Left ventricle myocardium superior (tissue), 1 donor: ENCODE measurements around the gene GRM3. TPM values are rescaled to one million over a fixed set of nuclear protein-coding genes. Genes with fewer than 3 reads are reported as not detected.

Experiments
- ATAC-seq: fragments of 200-7000 bp; cut with Tn5 transposase; one replicate; pipeline ENCODE4 v1.9.1; 2020; ENCODE audit warnings: mild to moderate bottlenecking, moderate library complexity
- DNase-seq: peaks from one replicate; pipeline ENCODE4 v3.0.0-alpha.2; 2020
- intact Hi-C: fragments of 100-400 bp; cut with micrococcal nuclease; formaldehyde crosslinking; loops from one replicate; pipeline ENCODE4 v1.11.0; 2022
- total RNA-seq: library from RNA; stranded (reverse); fragmentation: NEBNext Ultra II Directional; extraction: Animal tissue kit (Norgen Biotek cat#: 25700); gene quantifications from one replicate; pipeline ENCODE4 v1.2.1, GENCODE V29; 2021
- donor health status: DM: no; HTN: yes; CAD: no; lungs with severe emphysema.

Gene GRM3
- total RNA-seq, 1 donor from 2014 or later: not detected

DNA sequence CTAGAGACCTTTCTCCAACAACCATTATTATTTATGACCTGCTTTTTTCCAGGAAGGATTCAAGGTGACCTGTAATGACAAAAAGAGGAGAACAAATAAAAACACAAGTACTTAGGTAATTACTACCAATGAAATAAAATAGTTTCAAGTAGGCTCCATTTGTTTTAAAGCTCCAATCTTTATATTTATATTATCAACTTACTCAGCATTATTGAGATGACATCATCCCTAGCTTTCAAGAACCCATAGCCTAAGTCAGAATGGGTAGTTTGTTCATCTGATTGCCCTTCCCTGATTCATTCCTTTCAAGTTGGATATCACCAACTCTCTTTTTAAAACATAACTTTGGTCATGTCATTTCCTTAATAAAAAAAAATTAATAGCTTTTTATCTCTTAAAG lies 131.5 kb downstream of the GRM3 start:
- ATAC-seq (no peak), DNase-seq (no peak)
- intact Hi-C loops: no loop called here

DNA sequence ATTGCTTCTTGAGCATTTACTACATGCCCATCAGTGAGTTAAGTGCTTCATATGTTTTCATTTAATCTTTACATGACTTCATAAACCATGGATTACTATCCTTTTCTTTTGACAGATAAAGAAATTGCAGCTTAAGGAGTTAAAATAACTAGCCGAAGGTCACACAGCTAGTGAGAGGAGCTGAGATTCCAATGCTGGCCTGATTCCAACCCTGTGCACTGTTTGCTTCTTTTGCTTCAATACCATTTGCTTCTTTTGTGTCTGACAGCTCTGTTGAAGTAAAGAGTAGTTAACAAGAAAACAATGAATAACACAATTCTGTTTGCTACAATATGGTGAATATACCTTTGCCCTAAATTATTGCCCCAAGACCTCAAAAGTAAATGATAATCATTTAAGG lies 132.4 kb downstream of the GRM3 start:
- ATAC-seq: no peak
- no peak for DNase-seq
- intact Hi-C loops: no loop called here

DNA sequence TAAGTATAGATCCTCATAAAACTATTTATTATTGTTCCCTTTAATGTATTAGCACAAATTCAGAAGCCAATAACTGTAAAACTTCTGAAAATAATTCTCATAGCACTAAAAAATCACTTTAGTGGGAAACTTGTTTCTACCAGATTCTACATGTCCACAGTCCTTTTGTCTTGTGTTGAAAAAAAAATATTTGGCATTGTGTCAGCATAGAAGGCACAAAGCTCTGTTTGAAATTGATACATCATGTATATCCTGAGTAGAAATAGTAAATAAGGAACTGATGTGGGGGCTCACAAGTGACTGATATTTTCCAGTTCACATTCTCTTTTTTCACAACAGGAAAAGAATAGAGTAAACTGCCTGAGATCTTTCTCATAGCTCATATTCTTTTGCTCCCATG lies 134.6 kb downstream of the GRM3 start:
- no peak for DNase-seq
- no peak for ATAC-seq
- intact Hi-C loops: no loop called here

DNA sequence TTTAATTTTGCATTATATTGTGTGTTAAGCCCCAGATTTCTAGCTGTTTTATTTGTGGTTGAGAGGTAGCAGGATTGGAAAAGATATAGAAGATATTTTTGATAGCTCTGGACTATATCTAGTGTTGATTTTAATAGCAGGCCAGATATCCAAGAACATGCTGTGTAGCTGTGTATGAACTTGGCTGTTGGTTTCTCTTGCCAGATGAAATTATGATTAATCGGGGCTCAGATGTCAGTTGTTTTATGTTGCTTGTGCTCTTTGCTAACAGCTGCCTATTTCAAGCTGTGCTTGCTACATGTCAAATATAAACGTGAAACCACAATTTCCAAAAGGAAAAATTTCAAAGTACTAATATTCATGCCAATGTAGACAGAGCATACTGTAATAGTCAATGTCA lies 141.1 kb downstream of the GRM3 start:
- ATAC-seq: no peak
- DNase-seq: no peak
- intact Hi-C loops: no loop called here

DNA sequence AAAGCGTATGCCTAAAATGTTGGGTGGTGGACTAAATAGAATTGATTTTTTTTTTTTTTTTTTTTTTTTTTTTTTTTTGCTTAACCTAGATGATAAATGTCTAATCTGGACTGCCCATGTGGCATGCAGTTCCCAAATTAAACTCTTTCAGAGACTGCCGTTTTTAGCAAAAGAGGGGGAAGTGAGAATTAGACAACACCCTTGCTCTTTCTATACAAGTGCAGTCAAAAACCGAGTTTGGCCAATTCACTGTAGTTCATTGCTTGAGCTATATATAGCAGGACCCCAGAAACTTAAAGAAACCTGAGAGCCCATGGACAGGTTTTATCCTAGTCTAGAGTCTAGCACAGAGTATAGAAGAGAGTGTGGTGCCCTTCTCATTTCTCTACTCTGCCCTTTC lies 141.9 kb downstream of the GRM3 start:
- no peak for DNase-seq

DNA sequence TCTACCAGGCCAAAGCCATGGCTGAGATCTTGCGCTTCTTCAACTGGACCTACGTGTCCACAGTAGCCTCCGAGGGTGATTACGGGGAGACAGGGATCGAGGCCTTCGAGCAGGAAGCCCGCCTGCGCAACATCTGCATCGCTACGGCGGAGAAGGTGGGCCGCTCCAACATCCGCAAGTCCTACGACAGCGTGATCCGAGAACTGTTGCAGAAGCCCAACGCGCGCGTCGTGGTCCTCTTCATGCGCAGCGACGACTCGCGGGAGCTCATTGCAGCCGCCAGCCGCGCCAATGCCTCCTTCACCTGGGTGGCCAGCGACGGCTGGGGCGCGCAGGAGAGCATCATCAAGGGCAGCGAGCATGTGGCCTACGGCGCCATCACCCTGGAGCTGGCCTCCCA lies 142.7 kb downstream of the GRM3 start:
- intact Hi-C loops: no loop called here
- peak; percentile 27 for DNase-seq
- no peak for ATAC-seq

More for the DNA sequence above, 141.9 kb downstream of the GRM3 start:
- ATAC-seq: no peak
- intact Hi-C loops: no loop called here

DNA sequence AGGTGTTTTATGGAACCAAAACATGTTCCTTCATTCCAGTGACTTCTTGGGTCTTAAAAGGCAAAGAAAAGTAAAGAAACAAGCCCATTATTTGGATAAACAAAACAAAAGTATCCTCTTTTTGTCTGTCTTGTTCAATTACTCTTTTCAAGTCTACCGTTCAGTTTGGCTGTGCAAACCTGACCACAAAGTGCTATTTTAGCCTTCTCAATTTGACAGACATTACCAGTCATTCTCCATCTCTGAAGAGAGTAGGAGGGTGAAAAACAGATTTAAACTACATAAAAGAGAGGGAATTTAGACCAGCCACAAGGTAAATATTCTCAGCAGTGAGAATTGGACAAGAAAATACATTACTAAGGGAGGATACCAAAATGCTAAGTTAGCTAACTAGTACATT lies 145.2 kb downstream of the GRM3 start:
- intact Hi-C loops: no loop called here
- DNase-seq: no peak
- ATAC-seq: no peak

DNA sequence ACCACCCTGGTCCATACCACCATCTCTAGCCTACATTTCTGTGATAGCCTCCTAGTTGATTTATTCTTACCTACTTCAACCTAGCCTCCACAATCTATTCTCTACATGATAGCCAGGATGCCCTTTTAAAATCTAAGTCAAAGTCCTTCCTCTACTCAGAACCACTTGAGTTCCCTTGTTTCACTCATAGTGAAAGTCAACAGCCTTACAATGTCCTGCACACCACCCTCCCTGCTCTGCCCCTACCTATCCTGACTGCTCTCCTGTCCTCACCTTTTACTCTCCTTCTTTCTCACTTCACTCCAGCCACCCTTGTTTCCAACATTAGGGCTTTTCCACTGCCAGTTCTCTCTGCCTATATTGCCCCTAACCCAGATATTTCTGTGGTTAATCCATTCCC lies 146.7 kb downstream of the GRM3 start:
- DNase-seq: no peak
- intact Hi-C loops: no loop called here
- ATAC-seq: no peak

DNA sequence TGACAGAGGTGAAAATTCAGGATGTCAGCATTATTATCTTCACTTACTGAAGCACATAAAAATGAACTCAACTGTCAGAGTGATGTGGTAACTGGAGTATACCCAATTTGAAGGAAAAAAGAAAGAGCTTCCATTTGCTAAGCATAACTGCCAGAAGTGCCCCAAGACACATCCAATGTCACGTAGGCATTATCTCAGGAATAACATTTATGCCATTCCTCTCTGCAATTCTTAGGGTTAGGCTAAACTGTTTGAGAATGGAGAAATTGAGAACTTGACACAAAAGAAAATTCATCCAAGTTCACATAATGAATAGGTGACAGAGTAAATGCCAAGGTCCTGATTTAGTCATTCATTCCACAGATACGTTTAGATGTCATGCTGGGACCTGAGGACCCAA lies 148.6 kb downstream of the GRM3 start:
- DNase-seq (no peak), ATAC-seq (no peak)
- intact Hi-C loops: no loop called here

DNA sequence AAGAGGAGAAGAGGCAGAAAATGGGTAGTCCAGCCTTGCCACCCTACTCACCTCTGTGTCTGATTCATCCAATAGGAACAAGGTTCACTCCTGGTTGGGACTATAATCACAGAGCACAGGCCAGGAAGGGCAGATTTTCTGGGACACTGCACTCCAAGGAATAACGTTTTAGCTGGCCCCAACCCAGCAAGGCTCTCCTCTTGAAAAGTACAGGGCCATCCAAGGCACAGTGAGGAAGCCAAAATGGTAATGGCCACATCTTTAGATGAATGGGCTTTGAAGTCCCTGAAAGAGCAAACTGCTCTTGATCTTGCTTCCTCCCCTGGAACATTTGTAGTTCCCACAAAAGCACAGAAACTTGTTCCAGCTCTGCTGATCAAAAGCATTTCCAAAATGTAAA lies 149.4 kb downstream of the GRM3 start:
- intact Hi-C loops: no loop called here

DNA sequence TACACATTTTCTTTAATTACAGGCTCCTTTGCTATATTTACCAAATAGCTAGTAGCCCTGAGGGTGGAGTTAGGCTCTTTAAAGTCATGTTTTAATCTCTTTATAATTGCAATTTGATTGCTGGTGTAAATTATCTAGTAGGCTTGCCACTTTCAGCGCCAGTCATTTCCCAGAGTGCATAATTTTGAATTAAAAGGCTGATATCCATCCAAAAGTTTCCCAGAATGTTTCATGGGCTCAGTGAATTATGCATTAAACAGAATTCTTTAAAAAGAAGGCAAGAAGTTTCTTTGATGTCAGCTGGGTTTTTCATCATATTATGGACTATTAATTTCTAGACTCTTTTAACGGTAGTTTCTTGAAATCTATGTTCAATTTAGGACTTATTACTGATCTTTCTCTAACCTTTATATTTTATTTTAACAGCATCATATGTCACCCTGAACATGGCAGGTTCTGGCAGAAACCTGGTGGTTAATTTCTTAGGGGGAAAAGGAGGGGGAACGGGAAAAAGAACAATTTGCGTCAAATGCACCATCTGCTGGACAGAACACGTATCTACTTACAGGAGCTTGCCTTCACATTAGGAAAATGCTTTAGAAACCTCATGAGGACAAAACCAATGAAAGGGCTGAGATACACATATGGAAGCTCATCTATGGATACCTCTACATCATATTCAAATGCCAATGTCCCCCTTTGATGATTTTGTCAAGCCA lies 171.1 kb downstream of the GRM3 start:
- ATAC-seq (no peak), DNase-seq (no peak)
- intact Hi-C loops: no loop called here

More for the DNA sequence above, 149.4 kb downstream of the GRM3 start:
- no peak for DNase-seq
- no peak for ATAC-seq

DNA sequence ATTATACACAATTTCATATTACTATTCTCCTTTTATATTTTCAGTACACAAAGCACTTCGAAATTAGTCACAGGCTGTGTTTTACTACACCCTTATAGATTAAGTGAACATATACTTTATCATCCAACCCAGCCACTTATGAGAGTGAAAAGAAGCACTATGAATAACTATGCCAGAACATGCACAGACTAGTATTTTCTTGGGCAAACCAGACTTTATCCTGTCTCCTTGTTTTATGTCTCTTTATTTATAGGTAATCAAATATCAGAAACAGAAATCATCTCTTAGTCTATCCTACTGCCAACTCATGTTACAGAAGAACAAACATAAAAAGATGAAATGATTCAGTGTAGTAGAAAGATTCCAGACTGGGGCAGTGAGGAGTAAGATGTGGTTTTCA lies 171.8 kb downstream of the GRM3 start:
- no peak for ATAC-seq
- DNase-seq: no peak
- intact Hi-C loops: no loop called here

DNA sequence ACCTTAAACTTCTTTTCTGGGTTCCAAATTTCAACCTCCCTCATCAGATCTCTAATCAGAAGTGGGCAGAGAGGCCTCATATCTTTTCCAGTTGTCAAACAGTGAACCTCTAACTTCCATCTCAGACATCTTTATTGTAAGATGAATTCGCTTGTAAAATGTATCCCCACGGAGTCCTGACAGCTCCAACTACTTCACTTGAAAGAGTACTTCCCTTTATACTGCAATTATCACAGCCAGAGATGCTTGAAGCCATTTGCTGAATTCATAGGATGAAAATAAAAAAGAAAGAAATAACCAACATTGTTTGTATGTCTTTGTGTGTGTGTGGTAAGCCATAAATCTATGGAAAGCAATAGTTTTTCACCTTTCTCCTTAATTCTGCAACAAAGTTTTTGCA lies 175.2 kb downstream of the GRM3 start:
- ATAC-seq (no peak), DNase-seq (no peak)
- intact Hi-C loops: no loop called here

DNA sequence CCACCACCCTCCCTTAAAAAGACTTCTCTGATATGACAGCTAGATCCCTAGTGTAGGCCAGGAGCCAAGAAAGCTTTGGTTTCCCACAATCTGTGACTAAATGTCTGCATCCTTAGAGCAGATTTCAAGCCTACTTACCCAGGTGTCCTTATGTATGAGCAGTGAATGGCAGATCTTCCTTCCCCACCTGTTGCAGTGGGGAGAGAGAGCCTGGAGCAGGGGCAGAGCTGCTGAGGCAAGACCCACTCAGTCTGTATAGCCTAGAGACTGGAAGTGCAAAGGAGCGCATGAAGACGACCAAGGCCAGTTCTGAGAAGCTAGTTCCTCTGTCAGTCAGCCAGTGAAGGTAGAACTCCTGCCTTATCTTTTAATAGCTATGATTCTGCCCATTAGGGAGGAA lies 180.1 kb downstream of the GRM3 start:
- ATAC-seq (no peak), DNase-seq (no peak)
- intact Hi-C loops: no loop called here

DNA sequence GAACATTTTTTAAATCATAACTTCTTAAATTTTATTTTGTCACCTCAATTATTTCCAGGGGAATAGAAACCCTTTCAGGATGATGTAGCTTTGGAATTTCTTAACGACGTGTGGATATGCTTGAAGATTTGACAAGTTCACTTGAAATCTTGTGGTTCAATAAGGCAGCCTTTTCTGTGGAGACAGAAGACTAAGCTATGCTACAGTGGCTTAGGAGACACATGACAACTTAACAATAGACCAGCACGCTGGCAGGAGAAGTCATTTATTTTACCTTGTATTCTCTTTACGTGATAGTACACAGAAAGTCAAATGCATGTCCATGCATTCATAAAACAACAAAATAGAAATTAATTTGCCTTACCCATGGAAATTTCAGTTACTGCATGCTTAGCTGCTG lies 181.6 kb downstream of the GRM3 start:
- ATAC-seq: no peak
- intact Hi-C loops: no loop called here
- DNase-seq: no peak

DNA sequence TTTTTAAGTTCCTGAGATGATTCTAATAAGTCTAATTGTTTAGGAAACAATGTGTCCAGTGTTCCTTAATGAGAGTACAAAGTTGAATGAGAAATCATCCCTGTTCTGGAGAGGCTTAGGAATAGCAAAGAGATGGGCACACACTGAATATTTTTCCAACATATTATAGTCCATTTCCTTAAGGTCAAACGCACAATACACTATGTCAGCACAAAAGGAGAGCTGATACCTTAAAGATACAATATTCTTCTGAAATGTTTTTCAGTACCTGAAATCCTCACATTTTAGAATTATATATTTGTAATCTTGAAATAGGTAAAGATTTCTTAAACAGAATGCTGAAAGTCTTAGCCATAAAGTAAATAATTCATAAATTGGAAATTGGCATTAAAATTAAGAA lies 183.2 kb downstream of the GRM3 start:
- ATAC-seq (no peak), DNase-seq (no peak)
- intact Hi-C loops: no loop called here

DNA sequence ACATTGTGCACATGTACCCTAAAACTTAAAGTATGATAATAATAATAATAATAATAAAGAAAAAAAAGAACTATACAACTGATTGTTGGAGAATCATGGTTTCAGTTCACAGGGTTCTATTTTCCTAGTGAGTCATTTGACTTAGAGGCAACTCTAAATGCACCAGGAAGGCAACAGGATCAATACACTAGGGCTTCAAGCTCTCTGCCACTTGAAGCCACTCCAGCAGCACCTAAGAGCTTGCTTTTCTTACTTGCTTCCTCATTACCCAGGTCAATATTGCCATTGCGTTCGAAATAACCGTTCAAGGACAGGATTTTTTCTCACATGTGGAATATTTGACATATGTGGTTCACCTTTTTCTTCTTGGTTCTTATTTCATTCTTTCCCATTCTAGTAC lies 189.7 kb downstream of the GRM3 start:
- ATAC-seq (no peak), DNase-seq (no peak)
- intact Hi-C loops: no loop called here

DNA sequence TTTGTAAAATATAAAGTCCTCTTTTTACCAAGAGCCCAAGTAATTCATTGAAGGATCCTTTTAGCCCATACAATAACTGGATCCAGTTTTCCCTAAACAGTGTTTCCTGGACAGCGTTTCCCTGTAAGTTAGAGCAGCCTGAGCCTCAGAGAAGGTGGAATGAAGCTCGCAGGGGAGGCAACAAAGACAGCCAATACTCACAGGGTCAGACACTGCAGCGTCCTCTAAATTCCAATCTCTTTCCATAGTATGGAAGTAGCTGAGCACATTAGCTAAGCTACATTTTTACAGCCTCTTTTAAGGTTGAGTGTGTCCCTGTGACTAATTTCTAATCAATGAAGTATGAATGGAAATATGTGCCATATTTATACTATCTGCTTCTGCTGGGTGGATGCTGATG lies 193.5 kb downstream of the GRM3 start:
- intact Hi-C loops: no loop called here
- ATAC-seq: no peak

DNA sequence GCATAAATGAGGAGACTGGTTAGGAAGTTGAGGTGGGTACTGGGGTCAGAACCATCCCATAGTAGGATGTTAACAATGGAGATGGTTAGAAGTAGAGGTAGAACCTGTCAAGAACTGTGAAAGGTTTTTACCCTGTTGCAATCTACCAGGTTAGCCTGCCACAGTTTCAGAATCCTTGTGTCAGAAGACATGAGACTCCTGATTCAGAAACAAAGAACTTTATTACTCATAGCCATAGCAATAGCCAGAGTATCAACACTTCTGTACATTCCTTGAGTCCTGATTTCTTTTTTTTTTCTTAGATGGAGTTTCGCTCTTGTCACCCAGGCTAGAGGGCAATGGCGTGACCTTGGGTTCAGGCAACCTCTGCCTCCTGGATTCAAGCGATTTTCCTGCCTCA lies 200.9 kb downstream of the GRM3 start:
- intact Hi-C loops: no loop called here
- no peak for DNase-seq
- ATAC-seq: no peak

More for the DNA sequence above, 193.5 kb downstream of the GRM3 start:
- no peak for DNase-seq

DNA sequence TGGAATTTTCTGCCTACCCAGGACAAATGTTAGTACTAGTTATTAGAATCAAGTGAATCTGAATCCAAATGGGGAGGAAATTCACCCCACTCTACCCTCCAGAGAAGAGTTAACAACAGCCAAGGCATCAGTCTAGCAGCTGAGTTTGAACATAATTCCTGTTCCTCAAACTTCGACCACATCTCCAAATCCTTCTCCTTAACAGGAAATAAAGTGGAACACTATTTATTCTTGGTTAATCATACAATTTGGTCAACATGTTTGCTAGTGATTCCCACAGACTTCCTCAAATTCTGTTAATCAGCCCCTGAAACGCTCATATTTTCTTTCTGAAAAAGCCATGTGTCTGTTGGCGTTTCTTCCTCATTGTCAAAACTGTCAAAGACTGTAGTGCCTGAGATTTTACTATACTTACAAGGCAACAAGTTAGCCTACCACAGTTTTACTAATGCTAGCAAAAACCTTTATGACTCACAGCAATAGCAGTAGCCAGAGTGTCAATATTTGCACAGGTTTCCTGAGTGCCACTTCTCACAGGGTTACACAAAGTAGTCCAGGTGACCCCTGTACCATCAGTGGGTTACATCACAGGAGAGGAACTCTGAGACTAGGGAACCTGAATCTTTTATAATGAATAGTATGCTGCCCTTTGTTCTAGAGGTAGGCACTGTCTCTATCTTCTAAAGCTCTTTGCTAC lies 202.9 kb downstream of the GRM3 start:
- intact Hi-C loops: no loop called here
- ATAC-seq (no peak), DNase-seq (no peak)

DNA sequence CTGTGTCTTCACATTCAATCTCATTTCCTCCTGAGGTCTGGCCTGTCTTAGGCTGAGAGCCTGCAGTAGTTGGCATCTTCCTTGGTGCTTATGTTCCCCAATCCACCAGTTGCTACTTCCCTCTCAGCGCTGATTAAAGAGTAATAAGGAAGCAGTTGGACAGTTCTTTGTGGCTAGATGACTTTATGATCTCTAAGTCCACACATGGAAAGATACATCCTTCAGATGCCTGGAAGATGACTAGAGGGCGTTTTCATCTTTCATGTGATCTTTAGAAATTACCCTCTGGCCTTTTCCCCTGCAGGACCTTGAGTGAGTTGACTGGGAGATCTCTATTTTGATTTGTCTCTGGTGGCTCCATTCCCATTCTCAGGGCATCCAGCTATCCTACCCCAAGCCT lies 204.5 kb downstream of the GRM3 start:
- ATAC-seq (no peak), DNase-seq (no peak)
- intact Hi-C loops: no loop called here
